Measurements from ENCODE around the gene PEPD.

The PEPD gene

GRCh38 chr19:33458807-33459206, 62.8 kb downstream of the PEPD start:
- DNase-seq (ENCODE audit: low read depth), result no peak

GRCh38 chr19:33458171-33458633, 63.4 kb downstream of the PEPD start:
- DNase-seq (ENCODE audit: low read depth), result no peak

GRCh38 chr19:33456845-33457220, 64.8 kb downstream of the PEPD start:
- DNase-seq (ENCODE audit: low read depth), result no peak

- no peak for DNase-seq (ENCODE audit: low read depth)
Measured at GRCh38 chr19:33456076-33456844, 65.3 kb downstream of the PEPD start.

- DNase-seq (ENCODE audit: low read depth), result no peak
Measured at GRCh38 chr19:33453265-33453664, 68.3 kb downstream of the PEPD start.

- no peak for DNase-seq (ENCODE audit: low read depth)
Measured at GRCh38 chr19:33450689-33451088, 70.9 kb downstream of the PEPD start.

- no peak for DNase-seq (ENCODE audit: low read depth)
Measured at GRCh38 chr19:33449799-33450198, 71.8 kb downstream of the PEPD start.

GRCh38 chr19:33448159-33448516, 73.5 kb downstream of the PEPD start:
- DNase-seq (ENCODE audit: low read depth), result no peak

GRCh38 chr19:33447336-33448158, 74.0 kb downstream of the PEPD start:
- DNase-seq (ENCODE audit: low read depth), result no peak

GRCh38 chr19:33446330-33447293, 75.0 kb downstream of the PEPD start:
- DNase-seq (ENCODE audit: low read depth), result no peak

- no peak for DNase-seq (ENCODE audit: low read depth)
Measured at GRCh38 chr19:33445442-33446329, 75.9 kb downstream of the PEPD start.

GRCh38 chr19:33444562-33445441, 76.8 kb downstream of the PEPD start:
- DNase-seq (ENCODE audit: low read depth), result no peak

GRCh38 chr19:33443638-33444561, 77.7 kb downstream of the PEPD start:
- DNase-seq (ENCODE audit: low read depth), result no peak

- no peak for DNase-seq (ENCODE audit: low read depth)
Measured at GRCh38 chr19:33442706-33443105, 78.9 kb downstream of the PEPD start.

- no peak for DNase-seq (ENCODE audit: low read depth)
Measured at GRCh38 chr19:33441828-33442227, 79.8 kb downstream of the PEPD start.

GRCh38 chr19:33441277-33441699, 80.3 kb downstream of the PEPD start:
- no peak for DNase-seq (ENCODE audit: low read depth)

- DNase-seq (ENCODE audit: low read depth), result no peak
Measured at GRCh38 chr19:33440682-33441081, 80.9 kb downstream of the PEPD start.

GRCh38 chr19:33440241-33440640, 81.3 kb downstream of the PEPD start:
- DNase-seq (ENCODE audit: low read depth), result no peak

Measured in stimulated activated CD8-positive, alpha-beta memory T cell treated with anti-CD3 and anti-CD28 coated beads, Interleukin-4, amount 100 ng/mL, for 24 hours (primary cell).